Neural progenitor cell (in vitro differentiated cells): ENCODE results near the gene PRAMEF9. TPM values are rescaled to one million over a fixed set of nuclear protein-coding genes. Genes with fewer than 3 reads are reported as not detected.
"Not testable (repeated sequence)": the region's sequence is repeated elsewhere in the genome, so short reads cannot be mapped to it uniquely, and the experiment has no call there.

ENCODE experiments used
- DNase-seq: peaks from one replicate; pipeline ENCODE4 v3.0.0-alpha.2; 2016; ENCODE audit warnings: low spot score
- H2AFZ ChIP-seq: fragments of 200-600 bp; sonication (generic); replicated peaks from 2 replicates; pipeline ENCODE4 v1.6.1; 2016; ENCODE audit warnings: antibody characterized with exemption
- H3F3A ChIP-seq: fragments of 200-600 bp; sonication (generic); 2 replicates; pipeline ENCODE4 v1.6.1; 2016; ENCODE audit warnings: antibody characterized with exemption, low read depth
- H3K27ac ChIP-seq: fragments of 200-600 bp; sonication (generic); 2 replicates; pipeline ENCODE4 v1.5.1; 2016; ENCODE audit warnings: mild to moderate bottlenecking
- H3K27me3 ChIP-seq: fragments of 200-600 bp; sonication (generic); 2 replicates; pipeline ENCODE4 v1.6.1; 2016; ENCODE audit warnings: mild to moderate bottlenecking, moderate library complexity
- H3K36me3 ChIP-seq: fragments of 200-600 bp; sonication (generic); 2 replicates; pipeline ENCODE4 v1.5.1; 2016
- H3K4me1 ChIP-seq: fragments of 200-600 bp; sonication (generic); 2 replicates; pipeline ENCODE4 v1.6.1; 2016; ENCODE audit warnings: mixed run types
- H3K4me2 ChIP-seq: fragments of 200-600 bp; sonication (generic); 2 replicates; pipeline ENCODE4 v1.6.1; 2016
- H3K4me3 ChIP-seq: fragments of 200-600 bp; sonication (generic); 2 replicates; pipeline ENCODE4 v1.5.1; 2016
- H3K79me2 ChIP-seq: fragments of 200-600 bp; sonication (generic); 2 replicates; pipeline ENCODE4 v1.6.1; 2016; ENCODE audit warnings: low read depth
- H3K9ac ChIP-seq: fragments of 200-600 bp; sonication (generic); 2 replicates; pipeline ENCODE4 v1.6.1; 2016
- H3K9me3 ChIP-seq: fragments of 200-600 bp; sonication (generic); 2 replicates; pipeline ENCODE4 v1.5.1; 2016; ENCODE audit warnings: low read depth
- H4K20me1 ChIP-seq: fragments of 200-600 bp; sonication (generic); 2 replicates; pipeline ENCODE4 v1.6.1; 2016; ENCODE audit warnings: low read depth
- H3K27ac Mint-ChIP-seq: 3 replicates; pipeline ENCODE4 v1.8.0; 2021; ENCODE audit warnings: mixed read lengths
- H3K27me3 Mint-ChIP-seq: 2 replicates; pipeline ENCODE4 v1.8.0; 2022; ENCODE audit warnings: low read depth, mild to moderate bottlenecking, inconsistent platforms, moderate library complexity, mixed read lengths; ENCODE audit not compliant: insufficient read depth
- H3K36me3 Mint-ChIP-seq: 3 replicates; pipeline ENCODE4 v1.8.0; 2021; ENCODE audit warnings: mixed read lengths
- H3K4me1 Mint-ChIP-seq: 3 replicates; pipeline ENCODE4 v1.8.0; 2021; ENCODE audit warnings: mixed read lengths
- H3K4me3 Mint-ChIP-seq: 3 replicates; pipeline ENCODE4 v1.8.0; 2021; ENCODE audit warnings: mild to moderate bottlenecking, moderate library complexity, mixed read lengths
- H3K9me3 Mint-ChIP-seq: 3 replicates; pipeline ENCODE4 v1.8.0; 2020; ENCODE audit warnings: mixed read lengths
- EZH2 ChIP-seq: fragments of 200-600 bp; sonication (generic); IDR thresholded peaks from 2 replicates; pipeline ENCODE4 v1.6.1; 2017; ENCODE audit warnings: antibody characterized with exemption, mild to moderate bottlenecking, moderate library complexity
- EZH2phosphoT487 ChIP-seq: fragments of 200-600 bp; sonication (generic); IDR thresholded peaks from 2 replicates; pipeline ENCODE4 v1.6.1; 2017; ENCODE audit warnings: antibody characterized with exemption
- total RNA-seq: library from RNA; depleted of rRNA; stranded (reverse); fragments of >200 nt; gene quantifications from 2 replicates; pipeline ENCODE4 v1.2.3, GENCODE V29; 2015; ENCODE audit warnings: low replicate concordance
- TF ChIP-seq, protein P1 (sequence below): fragments of 200-600 bp; sonication (generic); IDR thresholded peaks from 2 replicates; pipeline ENCODE4 v1.5.1; 2017; ENCODE audit warnings: antibody characterized with exemption, mild to moderate bottlenecking

The PRAMEF9 gene
- total RNA-seq, 1 donor from 2014 or later = not detected

DNA sequence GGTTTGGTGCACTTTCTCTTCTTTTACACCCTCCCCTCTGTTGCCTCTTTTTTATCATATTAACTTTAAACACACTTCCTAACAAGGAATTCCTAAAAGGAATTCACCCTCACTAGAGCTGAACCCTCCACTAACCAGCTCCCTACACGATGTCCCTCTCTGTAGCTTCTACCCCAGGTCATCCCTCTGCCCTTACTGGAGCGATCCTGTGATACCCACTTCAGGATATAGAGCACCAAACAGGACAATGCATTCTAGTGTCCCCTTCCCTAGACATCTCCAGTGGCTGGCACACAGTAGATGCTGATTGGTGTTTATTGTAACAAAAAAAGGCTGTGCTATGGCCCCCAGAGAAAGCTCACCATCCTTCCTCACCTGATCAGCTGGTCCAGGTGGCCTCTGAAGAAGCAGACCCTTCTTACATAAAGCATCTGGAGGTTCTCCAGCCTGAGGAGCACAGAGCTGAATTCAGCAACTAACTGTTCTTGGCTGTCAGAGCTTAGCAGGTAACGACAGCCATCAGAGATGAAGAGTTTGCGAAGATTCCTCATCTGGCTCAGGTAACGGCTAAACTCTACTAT, 52.9 kb downstream of the PRAMEF9 start:
- Histone ChIP-seq H3K4me3 (no peak overlapping the region), H3K27ac (no peak overlapping the region), H3K27me3 (no peaks in the 10 kb centered on the region), H3K9ac (no peak overlapping the region), H3K79me2 (no peaks in the 10 kb centered on the region), H4K20me1 (no peaks in the 10 kb centered on the region), H2AFZ (no peak overlapping the region), H3F3A (no peaks in the 10 kb centered on the region), H3K4me1 (no peaks in the 10 kb centered on the region), H3K9me3 (peaks cover 8% of the 10 kb centered on the region), H3K36me3 (no peaks in the 10 kb centered on the region), H3K4me2 (no peak overlapping the region)
- TF ChIP-seq EZH2 = no peak
- TF ChIP-seq EZH2phosphoT487 = no peak
- Mint-ChIP-seq H3K27me3 (no peaks in the 10 kb centered on the region), H3K27ac (no peak overlapping the region), H3K4me1 (no peaks in the 10 kb centered on the region), H3K4me3 (no peak overlapping the region), H3K36me3 (no peaks in the 10 kb centered on the region), H3K9me3 (peaks cover 28% of the 10 kb centered on the region)
- no peak for DNase-seq

DNA sequence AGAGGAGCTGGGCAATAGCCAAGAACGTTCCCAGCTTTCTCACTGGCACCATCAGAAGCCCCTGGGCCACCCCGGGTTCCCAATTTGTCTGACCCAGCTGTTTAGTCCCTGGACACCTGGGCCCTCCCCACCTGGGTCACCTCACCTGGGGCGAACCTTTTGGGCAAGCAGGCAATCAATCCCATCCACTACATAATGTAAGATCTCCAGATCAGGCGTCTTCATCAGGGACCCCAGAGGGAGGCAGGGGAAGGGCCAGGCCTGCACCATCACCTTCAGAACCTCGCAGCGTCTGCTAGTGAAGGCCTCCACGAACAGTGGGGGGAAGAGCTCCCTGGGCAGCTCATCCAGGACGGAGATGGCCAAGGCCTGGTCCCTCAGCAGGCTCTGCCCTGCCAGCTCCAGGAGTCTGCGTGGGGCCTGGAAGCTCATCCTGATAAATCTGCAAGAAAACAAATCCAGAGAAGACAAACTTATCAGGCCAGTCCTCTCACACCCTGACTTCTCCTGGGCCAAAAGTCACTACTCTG, 54.1 kb downstream of the PRAMEF9 start, which contains the start of gene PRAMEF18:
Gene PRAMEF18, minus strand, starts transcription at position 480 of the 530 bp plus-strand sequence. Its CDS starts 48 bp downstream, at position 432.
- H3K9me3 Mint-ChIP-seq = peaks cover 35% of the 10 kb centered on the region

DNA sequence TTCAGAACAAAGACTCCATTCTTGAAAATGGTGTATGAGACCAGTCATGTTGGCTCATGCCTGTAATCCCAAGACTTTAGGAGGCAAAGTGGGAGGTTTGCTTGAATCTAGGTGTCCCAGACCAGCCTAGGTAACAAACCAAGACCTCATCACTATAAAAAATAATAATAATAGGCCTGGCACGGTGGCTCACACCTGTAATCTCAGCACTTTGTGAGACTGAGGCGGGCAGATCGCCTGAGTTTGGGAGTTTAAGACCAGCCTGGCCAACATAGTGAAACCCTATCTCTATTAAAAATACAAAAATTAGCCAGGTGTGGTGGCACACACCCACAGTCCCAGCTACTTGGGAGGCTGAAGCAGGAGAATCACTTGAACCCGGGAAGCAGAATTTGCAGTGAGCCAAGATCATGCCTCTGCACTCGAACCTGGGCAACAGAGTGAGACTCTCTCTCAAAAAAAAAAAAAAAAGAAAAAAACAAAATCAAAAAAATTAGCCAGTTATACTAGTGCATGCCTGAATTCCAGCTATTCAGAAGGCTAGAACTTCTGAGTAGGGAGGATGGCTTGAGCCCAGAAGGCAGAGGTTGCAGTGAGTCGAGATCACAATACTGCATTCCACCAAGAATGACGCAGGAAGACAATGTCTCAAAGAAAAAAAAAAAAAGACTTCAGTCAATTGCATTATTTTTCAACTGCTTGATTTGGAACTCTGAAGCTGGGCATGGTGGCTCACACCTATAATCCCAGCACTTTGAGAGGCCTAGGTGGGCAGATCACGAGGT, 55.8 kb downstream of the PRAMEF9 start:
- H3K9me3 Mint-ChIP-seq = peaks cover 44% of the 10 kb centered on the region
- H3K79me2 ChIP-seq, H3K36me3 ChIP-seq, H3K4me3 ChIP-seq, H3K27ac Mint-ChIP-seq, H3K36me3 Mint-ChIP-seq, H3K27me3 Mint-ChIP-seq, H3F3A ChIP-seq, H2AFZ ChIP-seq, H3K27me3 ChIP-seq, H3K4me1 ChIP-seq, H3K9ac ChIP-seq, H3K27ac ChIP-seq, H3K4me1 Mint-ChIP-seq, H3K4me3 Mint-ChIP-seq, H3K4me2 ChIP-seq, H4K20me1 ChIP-seq, DNase-seq: not testable (repeated sequence)
- H3K9me3 ChIP-seq = peaks cover 17% of the 10 kb centered on the region

More for the DNA sequence above, 54.1 kb downstream of the PRAMEF9 start, which contains the start of gene PRAMEF18:
- not testable (repeated sequence) for H3F3A ChIP-seq, H3K4me3 Mint-ChIP-seq, H3K4me3 ChIP-seq, H3K9me3 ChIP-seq, H3K27me3 Mint-ChIP-seq, H3K79me2 ChIP-seq, H3K4me2 ChIP-seq, H4K20me1 ChIP-seq, H2AFZ ChIP-seq, H3K36me3 ChIP-seq, H3K4me1 Mint-ChIP-seq, H3K4me1 ChIP-seq, H3K27me3 ChIP-seq, DNase-seq, H3K9ac ChIP-seq, H3K36me3 Mint-ChIP-seq, H3K27ac ChIP-seq, H3K27ac Mint-ChIP-seq

DNA sequence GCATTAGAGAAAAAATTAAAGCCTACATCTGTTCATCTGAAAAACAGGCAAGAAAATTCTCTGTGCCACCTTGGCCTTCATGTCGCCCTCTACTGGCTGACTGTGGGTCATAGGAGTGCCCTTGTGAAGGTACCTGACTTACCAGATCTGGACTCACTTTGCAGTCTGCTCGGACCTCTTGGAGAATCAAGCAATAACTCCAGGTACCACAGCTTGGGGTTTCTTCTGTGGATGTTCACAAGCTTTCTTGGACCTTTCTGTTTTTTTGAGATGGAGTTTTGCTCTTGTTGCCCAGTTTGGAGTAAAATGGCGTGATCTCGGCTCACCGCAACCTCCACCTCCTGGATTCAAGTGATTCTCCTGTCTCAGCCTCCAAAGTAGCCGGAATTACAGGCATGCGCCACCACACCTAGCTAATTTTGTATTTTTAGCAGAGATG, 56.7 kb downstream of the PRAMEF9 start:
- Histone ChIP-seq H3F3A (no peaks in the 10 kb centered on the region), H3K36me3 (no peaks in the 10 kb centered on the region), H3K9ac (no peak overlapping the region), H2AFZ (no peak overlapping the region), H3K79me2 (no peaks in the 10 kb centered on the region), H3K27me3 (no peaks in the 10 kb centered on the region), H3K4me2 (no peak overlapping the region), H3K4me3 (no peak overlapping the region), H3K9me3 (peaks cover 26% of the 10 kb centered on the region), H4K20me1 (no peaks in the 10 kb centered on the region), H3K4me1 (no peaks in the 10 kb centered on the region), H3K27ac (no peak overlapping the region)
- H3K9me3 Mint-ChIP-seq = peaks cover 51% of the 10 kb centered on the region
- no peaks in the 10 kb centered on the region for H3K36me3 Mint-ChIP-seq
- TF ChIP-seq, protein P1, sequence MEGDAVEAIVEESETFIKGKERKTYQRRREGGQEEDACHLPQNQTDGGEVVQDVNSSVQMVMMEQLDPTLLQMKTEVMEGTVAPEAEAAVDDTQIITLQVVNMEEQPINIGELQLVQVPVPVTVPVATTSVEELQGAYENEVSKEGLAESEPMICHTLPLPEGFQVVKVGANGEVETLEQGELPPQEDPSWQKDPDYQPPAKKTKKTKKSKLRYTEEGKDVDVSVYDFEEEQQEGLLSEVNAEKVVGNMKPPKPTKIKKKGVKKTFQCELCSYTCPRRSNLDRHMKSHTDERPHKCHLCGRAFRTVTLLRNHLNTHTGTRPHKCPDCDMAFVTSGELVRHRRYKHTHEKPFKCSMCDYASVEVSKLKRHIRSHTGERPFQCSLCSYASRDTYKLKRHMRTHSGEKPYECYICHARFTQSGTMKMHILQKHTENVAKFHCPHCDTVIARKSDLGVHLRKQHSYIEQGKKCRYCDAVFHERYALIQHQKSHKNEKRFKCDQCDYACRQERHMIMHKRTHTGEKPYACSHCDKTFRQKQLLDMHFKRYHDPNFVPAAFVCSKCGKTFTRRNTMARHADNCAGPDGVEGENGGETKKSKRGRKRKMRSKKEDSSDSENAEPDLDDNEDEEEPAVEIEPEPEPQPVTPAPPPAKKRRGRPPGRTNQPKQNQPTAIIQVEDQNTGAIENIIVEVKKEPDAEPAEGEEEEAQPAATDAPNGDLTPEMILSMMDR = no peak
- TF ChIP-seq EZH2 (no peak), EZH2phosphoT487 (no peak)
- no peak overlapping the region for H3K4me3 Mint-ChIP-seq
- no peak overlapping the region for H3K27ac Mint-ChIP-seq
- H3K27me3 Mint-ChIP-seq = no peaks in the 10 kb centered on the region
- no peaks in the 10 kb centered on the region for H3K4me1 Mint-ChIP-seq
- DNase-seq = no peak

Other genes starting within 250 kb of the PRAMEF9 start
- gene PRAMEF6, start 224.3 kb upstream of the PRAMEF9 start, total RNA-seq = not detected in 2 replicates
- gene PRAMEF27, start 115.3 kb upstream of the PRAMEF9 start, total RNA-seq = not detected in 2 replicates
- not detected in 2 replicates for gene HNRNPCL3, start 111.1 kb upstream of the PRAMEF9 start, total RNA-seq
- gene PRAMEF25, start 101.1 kb upstream of the PRAMEF9 start, total RNA-seq = not detected in 2 replicates
- not detected in 2 replicates for gene HNRNPCL2, start 55.0 kb upstream of the PRAMEF9 start, total RNA-seq
- not detected in 2 replicates for gene PRAMEF26, start 15.8 kb upstream of the PRAMEF9 start, total RNA-seq
- not detected in 2 replicates for gene HNRNPCL4, start 6.2 kb upstream of the PRAMEF9 start, total RNA-seq
- not detected in 2 replicates for gene PRAMEF13, start 29.6 kb downstream of the PRAMEF9 start, total RNA-seq
- not detected in 2 replicates for gene PRAMEF18, start 54.3 kb downstream of the PRAMEF9 start, total RNA-seq
- gene PRAMEF5, start 82.3 kb downstream of the PRAMEF9 start, total RNA-seq = not detected in 2 replicates
- not detected in 2 replicates for gene PRAMEF8, start 113.3 kb downstream of the PRAMEF9 start, total RNA-seq
- not detected in 2 replicates for gene PRAMEF33, start 131.7 kb downstream of the PRAMEF9 start, total RNA-seq
- gene PRAMEF15, start 143.7 kb downstream of the PRAMEF9 start, total RNA-seq = not detected in 2 replicates
- gene PRAMEF14, start 175.3 kb downstream of the PRAMEF9 start, total RNA-seq = not detected in 2 replicates
- gene PRAMEF19, start 200.1 kb downstream of the PRAMEF9 start, total RNA-seq = not detected in 2 replicates
- gene PRAMEF17, start 217.8 kb downstream of the PRAMEF9 start, total RNA-seq = not detected in 2 replicates
- gene PRAMEF20, start 238.6 kb downstream of the PRAMEF9 start, total RNA-seq = not detected in 2 replicates